ENCODE data around the gene PLAC1.

Gene PLAC1

DNA sequence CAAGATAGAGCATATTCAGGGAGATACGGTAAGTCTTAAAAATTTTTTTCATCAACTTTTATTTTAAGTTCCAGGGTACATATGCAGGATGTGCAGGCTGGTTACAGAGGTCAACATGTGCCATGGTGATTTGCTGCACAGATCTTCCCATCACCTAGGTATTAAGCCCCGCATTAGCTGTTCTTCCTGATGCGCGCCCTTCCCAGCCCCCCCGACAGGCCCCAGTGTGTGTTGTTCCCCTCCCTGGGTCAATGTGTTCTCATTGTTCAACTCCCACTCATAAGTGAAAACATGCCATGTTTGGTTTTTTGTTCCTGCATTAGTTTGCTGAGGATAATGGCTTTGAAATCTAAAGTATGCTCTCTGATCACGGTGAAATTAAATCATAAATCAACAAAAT, 134.1 kb downstream of the PLAC1 start:
- no peak for TF ChIP-seq EGR1 (IDR thresholded peaks at IDR 0.05)
- TF ChIP-seq YY1 (IDR thresholded peaks at IDR 0.05; ENCODE audit: low read depth) = no peak
- TF ChIP-seq TCF12 (IDR thresholded peaks at IDR 0.05; ENCODE audit: low read depth) = no peak
- TF ChIP-seq, protein P1, sequence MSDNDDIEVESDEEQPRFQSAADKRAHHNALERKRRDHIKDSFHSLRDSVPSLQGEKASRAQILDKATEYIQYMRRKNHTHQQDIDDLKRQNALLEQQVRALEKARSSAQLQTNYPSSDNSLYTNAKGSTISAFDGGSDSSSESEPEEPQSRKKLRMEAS (IDR thresholded peaks at IDR 0.05) = no peak
- no peak for TF ChIP-seq TAF1 (IDR thresholded peaks at IDR 0.05; ENCODE audit: low read depth)
- TF ChIP-seq USF1 (IDR thresholded peaks at IDR 0.05) = no peak
- TF ChIP-seq FOXM1 (IDR thresholded peaks at IDR 0.05; ENCODE audit: borderline replicate concordance, low read depth) = no peak
- no peak for TF ChIP-seq EP300 (IDR thresholded peaks at IDR 0.05; ENCODE audit: borderline replicate concordance)
- TF ChIP-seq CREB1 (IDR thresholded peaks at IDR 0.05; ENCODE audit: low read depth) = no peak
- no peak for TF ChIP-seq CEBPB (IDR thresholded peaks at IDR 0.05)
- TF ChIP-seq NFIC (IDR thresholded peaks at IDR 0.05) = no peak
- no peak for TF ChIP-seq REST (IDR thresholded peaks at IDR 0.05; ENCODE audit: low read depth)
- no peak for TF ChIP-seq RAD21 (IDR thresholded peaks at IDR 0.05; ENCODE audit: low read depth)
- TF ChIP-seq ZBTB7A (IDR thresholded peaks at IDR 0.05; ENCODE audit: low read depth) = no peak
- TF ChIP-seq TEAD4 (IDR thresholded peaks at IDR 0.05) = no peak

DNA sequence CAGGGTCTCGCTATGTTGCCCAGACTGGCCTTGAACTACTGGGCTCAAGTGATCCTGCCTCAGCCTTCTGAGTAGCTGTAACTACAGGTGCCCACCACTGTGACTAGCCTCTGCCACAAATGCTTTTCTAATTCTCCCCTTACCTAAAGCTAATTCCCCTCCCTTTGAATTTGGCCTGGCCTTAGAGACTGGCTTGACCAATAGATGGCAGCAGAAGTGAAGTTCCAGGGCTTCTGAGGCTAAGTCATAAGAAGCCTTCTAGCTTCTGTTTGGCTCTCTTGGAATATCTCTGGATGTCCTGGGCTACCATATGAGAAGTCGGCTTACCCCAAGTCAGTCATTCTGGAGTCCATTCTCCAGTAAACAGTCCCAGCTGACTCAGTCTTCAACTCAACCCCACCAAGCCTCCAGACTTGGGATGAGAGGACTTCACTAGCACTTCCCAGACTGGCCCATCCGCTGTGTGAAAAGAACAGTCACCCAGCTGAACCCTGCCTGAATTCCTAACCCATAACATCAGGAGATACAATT, 137.3 kb downstream of the PLAC1 start:
- TF ChIP-seq YY1 (IDR thresholded peaks at IDR 0.05; ENCODE audit: low read depth) (no peak), RAD21 (IDR thresholded peaks at IDR 0.05; ENCODE audit: low read depth) (peak; percentile 70)

All from Ishikawa (cell line).